ENCODE data around the gene PSMA5. TPM values are rescaled to one million over a fixed set of nuclear protein-coding genes. Genes with fewer than 3 reads are reported as not detected.

The PSMA5 gene
- polyA plus RNA-seq, 1 donor (not counting 4 experiments of a cell fraction or from before 2014, with no cell fraction given), result 150 TPM

GRCh38 chr1:109388208-109388711, 38.0 kb downstream of the PSMA5 start:
- Histone ChIP-seq H3K36me3 (ENCODE audit: control insufficient read depth in 2 of 2, extremely low read depth in 1 of 2, insufficient read depth in 2 of 2, low read length in 2 of 2) (no peaks in the 10 kb centered on the region), H3K9me3 (ENCODE audit: control insufficient read depth, low read depth, low read length) (no peaks in the 10 kb centered on the region), H3K9ac (ENCODE audit: control insufficient read depth, extremely low read depth, insufficient read depth, low read length) (no peak overlapping the region), H4K20me1 (ENCODE audit: control insufficient read depth, extremely low read depth, insufficient read depth, low read length) (no peaks in the 10 kb centered on the region), H3K4me3 (ENCODE audit: control insufficient read depth in 2 of 3, extremely low read depth in 1 of 3, insufficient read depth in 2 of 3, low read depth in 1 of 3, low read length in 3 of 3) (no peak overlapping the region), H3K4me2 (ENCODE audit: control insufficient read depth, extremely low read depth, insufficient read depth, low read depth, low read length) (no peak overlapping the region), H3K27me3 (ENCODE audit: control insufficient read depth, extremely low read depth, insufficient read depth, low read length) (peaks cover 3% of the 10 kb centered on the region), H3K4me1 (ENCODE audit: control insufficient read depth, extremely low read depth, insufficient read depth, low read length) (peaks cover 4% of the 10 kb centered on the region), H3K27ac (ENCODE audit: control insufficient read depth, insufficient read depth, low read length) (no peak overlapping the region), H2AFZ (ENCODE audit: control insufficient read depth, low read length) (no peak overlapping the region), H3K79me2 (ENCODE audit: control insufficient read depth, insufficient read depth, low read length) (no peaks in the 10 kb centered on the region), H3K9me1 (ENCODE audit: control insufficient read depth, extremely low read depth, insufficient read depth, low read length) (no peaks in the 10 kb centered on the region)
- TF ChIP-seq CTCF (optimal IDR thresholded peaks at IDR 0.05 in 1 of 3, IDR thresholded peaks at IDR 0.05 in 1 of 3, conservative IDR thresholded peaks at IDR 0.05 in 1 of 3; ENCODE audit: extremely low read depth in 1 of 3, insufficient read depth in 2 of 3, low read length in 3 of 3) (no peak), EZH2 (IDR thresholded peaks at IDR 0.05; ENCODE audit: low read length) (no peak)
- dilution Hi-C loops (cut with MboI; ENCODE audit: extremely low pct_ligation_motif_present, low sequenced_read_pairs), result no loop called here
- no peak for FAIRE-seq
- no peak for DNase-seq (ENCODE audit: low read depth, low spot score)

GRCh38 chr1:109386054-109386717, 40.1 kb downstream of the PSMA5 start:
- Histone ChIP-seq H3K79me2 (ENCODE audit: control insufficient read depth, insufficient read depth, low read length) (no peaks in the 10 kb centered on the region), H2AFZ (ENCODE audit: control insufficient read depth, low read length) (no peak overlapping the region), H3K9me3 (ENCODE audit: control insufficient read depth, low read depth, low read length) (no peaks in the 10 kb centered on the region), H3K9ac (ENCODE audit: control insufficient read depth, extremely low read depth, insufficient read depth, low read length) (no peak overlapping the region), H4K20me1 (ENCODE audit: control insufficient read depth, extremely low read depth, insufficient read depth, low read length) (no peaks in the 10 kb centered on the region), H3K4me1 (ENCODE audit: control insufficient read depth, extremely low read depth, insufficient read depth, low read length) (peaks cover 1% of the 10 kb centered on the region), H3K9me1 (ENCODE audit: control insufficient read depth, extremely low read depth, insufficient read depth, low read length) (no peaks in the 10 kb centered on the region), H3K4me2 (ENCODE audit: control insufficient read depth, extremely low read depth, insufficient read depth, low read depth, low read length) (no peak overlapping the region), H3K36me3 (ENCODE audit: control insufficient read depth in 2 of 2, extremely low read depth in 1 of 2, insufficient read depth in 2 of 2, low read length in 2 of 2) (no peaks in the 10 kb centered on the region), H3K27me3 (ENCODE audit: control insufficient read depth, extremely low read depth, insufficient read depth, low read length) (peaks cover 3% of the 10 kb centered on the region), H3K27ac (ENCODE audit: control insufficient read depth, insufficient read depth, low read length) (no peak overlapping the region), H3K4me3 (ENCODE audit: control insufficient read depth in 2 of 3, extremely low read depth in 1 of 3, insufficient read depth in 2 of 3, low read depth in 1 of 3, low read length in 3 of 3) (no peak overlapping the region)
- DNase-seq (ENCODE audit: low read depth, low spot score) (no peak), FAIRE-seq (no peak)
- TF ChIP-seq EZH2 (IDR thresholded peaks at IDR 0.05; ENCODE audit: low read length), result no peak
- TF ChIP-seq CTCF (optimal IDR thresholded peaks at IDR 0.05 in 1 of 3, IDR thresholded peaks at IDR 0.05 in 1 of 3, conservative IDR thresholded peaks at IDR 0.05 in 1 of 3; ENCODE audit: extremely low read depth in 1 of 3, insufficient read depth in 2 of 3, low read length in 3 of 3), result no peak
- dilution Hi-C loops (cut with MboI; ENCODE audit: extremely low pct_ligation_motif_present, low sequenced_read_pairs), result no loop called here
